IMR-90 (cell line): ENCODE results near the gene PRF1. TPM values are rescaled to one million over a fixed set of nuclear protein-coding genes. Genes with fewer than 3 reads are reported as not detected.

Experiments
- ATAC-seq: fragments of 200-7000 bp; cut with Tn5 transposase; 2 replicates; pipeline ENCODE4 v1.9.1; 2020; ENCODE audit warnings: low read depth, mild to moderate bottlenecking, moderate library complexity
- BruUV-seq: library from RNA; stranded (reverse); fragments of 400-500 nt; replicated peaks from 2 replicates; lab custom pipeline; 2021; lab: Mats Ljungman, UMichigan
- CTCF ChIA-PET: fragments of 300-600 bp; formaldehyde crosslinking; extraction: SDS; loops from one replicate; lab custom pipeline; 2021; ENCODE audit warnings: antibody characterized with exemption; lab: Yijun Ruan, JAX
- POLR2A ChIA-PET: fragments of 300-600 bp; sonication (Branson Sonifier 250); formaldehyde crosslinking; loops from one replicate; lab custom pipeline; 2022; ENCODE audit warnings: antibody characterized with exemption; ENCODE audit not compliant: unreplicated experiment; lab: Charles Lee
- DNase-seq: peaks from one replicate; pipeline ENCODE4 v3.0.0; 2013
- H2AFZ ChIP-seq: replicated peaks from 2 replicates; pipeline ENCODE3; 2013; ENCODE audit warnings: low read length, mild to moderate bottlenecking; ENCODE audit not compliant: poor library complexity
- H2AK5ac ChIP-seq: 2 replicates; pipeline ENCODE4 v1.6.1; 2013; ENCODE audit warnings: low read depth, low read length, inconsistent platforms
- H2AK9ac ChIP-seq: replicated peaks from 2 replicates; pipeline ENCODE3; 2013; ENCODE audit warnings: mild to moderate bottlenecking, low read depth, low read length, moderate library complexity; ENCODE audit not compliant: poor library complexity
- H2BK120ac ChIP-seq: 2 replicates; pipeline ENCODE4 v1.6.1; 2013; ENCODE audit warnings: low read depth, low read length, inconsistent platforms
- H2BK15ac ChIP-seq: 3 replicates; pipeline ENCODE4 v1.6.1; 2013; ENCODE audit warnings: low read depth, low read length, inconsistent platforms
- H2BK20ac ChIP-seq: 2 replicates; pipeline ENCODE4 v1.6.1; 2013; ENCODE audit warnings: low read depth, mild to moderate bottlenecking, inconsistent platforms, low read length, moderate library complexity
- H2BK5ac ChIP-seq: 2 replicates; pipeline ENCODE4 v1.6.1; 2013; ENCODE audit warnings: mild to moderate bottlenecking, low read depth, low read length, inconsistent platforms; ENCODE audit not compliant: poor library complexity, severe bottlenecking
- H3K14ac ChIP-seq: replicated peaks from 2 replicates; pipeline ENCODE4 v1.6.1; 2013; ENCODE audit warnings: low read depth, low read length, inconsistent platforms
- H3K18ac ChIP-seq: 2 replicates; pipeline ENCODE4 v1.6.1; 2013; ENCODE audit warnings: low read depth, low read length, control low read depth
- H3K23ac ChIP-seq: 2 replicates; pipeline ENCODE4 v1.6.1; 2013; ENCODE audit warnings: low read depth, low read length, inconsistent platforms
- H3K27ac ChIP-seq: 2 replicates; pipeline ENCODE4 v1.5.1; 2013; ENCODE audit warnings: mild to moderate bottlenecking, control low read depth, low read length; ENCODE audit not compliant: insufficient read depth
- H3K27me3 ChIP-seq: 2 replicates; pipeline ENCODE4 v1.6.1; 2013; ENCODE audit warnings: low read length; ENCODE audit not compliant: control insufficient read depth, insufficient read depth
- H3K36me3 ChIP-seq: 2 replicates; pipeline ENCODE4 v1.6.1; 2013; ENCODE audit warnings: low read length, mixed read lengths; ENCODE audit not compliant: control insufficient read depth, insufficient read depth
- H3K4ac ChIP-seq: 2 replicates; pipeline ENCODE4 v1.6.1; 2013; ENCODE audit warnings: low read depth, low read length, inconsistent platforms
- H3K4me1 ChIP-seq: 2 replicates; pipeline ENCODE4 v1.6.1; 2013; ENCODE audit warnings: low read length, mixed read lengths; ENCODE audit not compliant: control insufficient read depth, insufficient read depth
- H3K4me2 ChIP-seq: 2 replicates; pipeline ENCODE4 v1.6.1; 2013; ENCODE audit warnings: low read depth, mild to moderate bottlenecking, control low read depth, low read length, moderate library complexity
- H3K4me3 ChIP-seq: 2 replicates; pipeline ENCODE4 v1.5.1; 2013; ENCODE audit warnings: low read depth, mild to moderate bottlenecking, control low read depth, low read length, moderate library complexity; ENCODE audit not compliant: insufficient read depth
- H3K56ac ChIP-seq: 2 replicates; pipeline ENCODE4 v1.6.1; 2013; ENCODE audit warnings: low read length, inconsistent platforms; ENCODE audit not compliant: insufficient read depth; ENCODE audit errors: extremely low read depth
- H3K79me1 ChIP-seq, 2 experiments: 2 replicates each; pipeline ENCODE4 v1.6.1; 2013; ENCODE audit warnings: low read length in 2 of 2, inconsistent platforms in 1 of 2, low read depth in 1 of 2
- H3K9ac ChIP-seq: 2 replicates; pipeline ENCODE4 v1.6.1; 2013; ENCODE audit warnings: low read depth, low read length, control low read depth
- H3K9me1 ChIP-seq: 2 replicates; pipeline ENCODE4 v1.6.1; 2013; ENCODE audit warnings: low read length, inconsistent platforms; ENCODE audit not compliant: insufficient read depth
- H3K9me3 ChIP-seq: 2 replicates; pipeline ENCODE4 v1.6.1; 2013; ENCODE audit warnings: low read length; ENCODE audit not compliant: control insufficient read depth, insufficient read depth
- H4K20me1 ChIP-seq: 2 replicates; pipeline ENCODE4 v1.6.1; 2013; ENCODE audit warnings: low read length, inconsistent platforms; ENCODE audit not compliant: insufficient read depth
- H4K5ac ChIP-seq: 2 replicates; pipeline ENCODE4 v1.6.1; 2013; ENCODE audit warnings: mild to moderate bottlenecking, low read depth, low read length, control low read depth
- H4K8ac ChIP-seq, 2 experiments: 2 replicates each; pipeline ENCODE4 v1.6.1; 2013; ENCODE audit warnings: low read depth in 2 of 2, low read length in 2 of 2, control low read depth in 1 of 2, inconsistent platforms in 1 of 2
- H4K91ac ChIP-seq: 2 replicates; pipeline ENCODE4 v1.6.1; 2013; ENCODE audit warnings: low read depth, low read length, inconsistent platforms; ENCODE audit not compliant: insufficient read depth
- BHLHE40 ChIP-seq: fragments of 150-350 bp; IDR thresholded peaks from 2 replicates; pipeline ENCODE4 v1.6.1; 2016; ENCODE audit warnings: mild to moderate bottlenecking, low read depth, low read length
- ELK1 ChIP-seq: fragments of 150-350 bp; IDR thresholded peaks from 2 replicates; pipeline ENCODE4 v1.6.1; 2016; ENCODE audit warnings: low read depth, mild to moderate bottlenecking, low read length, moderate library complexity, borderline replicate concordance
- FOS ChIP-seq: fragments of 150-350 bp; IDR thresholded peaks from 2 replicates; pipeline ENCODE4 v1.6.1; 2016; ENCODE audit warnings: low read depth, low read length
- MAFK ChIP-seq: IDR thresholded peaks from 2 replicates; pipeline ENCODE4 v1.6.1; 2012; ENCODE audit warnings: low read depth, low read length, improper control_type of control experiment
- MXI1 ChIP-seq: IDR thresholded peaks from 2 replicates; pipeline ENCODE4 v1.6.1; 2012; ENCODE audit warnings: low read depth, mild to moderate bottlenecking, low read length, moderate library complexity, borderline replicate concordance
- RAD21 ChIP-seq: IDR thresholded peaks from 2 replicates; pipeline ENCODE4 v1.6.1; 2012; ENCODE audit warnings: low read length, improper control_type of control experiment
- RCOR1 ChIP-seq: IDR thresholded peaks from 2 replicates; pipeline ENCODE4 v1.6.1; 2012; ENCODE audit warnings: mild to moderate bottlenecking, low read length, improper control_type of control experiment; ENCODE audit not compliant: insufficient replicate concordance
- RFX5 ChIP-seq: IDR thresholded peaks from 2 replicates; pipeline ENCODE4 v1.8.0; 2012; ENCODE audit warnings: low read depth, mild to moderate bottlenecking, low read length, moderate library complexity
- SMC3 ChIP-seq: fragments of 150-350 bp; IDR thresholded peaks from 2 replicates; pipeline ENCODE4 v1.6.1; 2016; ENCODE audit warnings: low read depth, mild to moderate bottlenecking, antibody characterized with exemption, low read length, moderate library complexity
- WGBS, 2 experiments: methylation state at CpG; one replicate each; pipeline versions ENCODE4 v1.1.5 to v1.1.7; 2013; ENCODE audit warnings: missing lambda C conversion rate in 2 of 2; ENCODE audit not compliant: insufficient read length in 1 of 2; ENCODE audit errors: extremely low coverage in 2 of 2; 5-methylcytosine and 5-hydroxymethylcytosine counted together
- dilution Hi-C: fragments of 300-500 bp; cut with HindIII; formaldehyde crosslinking; loops from one replicate; pipeline ENCODE4 v1.14.3; 2018; ENCODE audit warnings: low sequenced_read_pairs; ENCODE audit not compliant: unreplicated experiment
- in situ Hi-C: fragments of 300-500 bp; cut with MboI; formaldehyde crosslinking; loops from 3 replicates; pipeline ENCODE4 v1.14.3; 2019; ENCODE audit warnings: low sequenced_read_pairs, inconsistent platforms, mixed read lengths
- intact Hi-C: fragments of 100-400 bp; cut with micrococcal nuclease; formaldehyde crosslinking; loops from 2 replicates; pipeline ENCODE4 v1.10.0; 2022
- polyA plus RNA-seq, 3 experiments: library from polyadenylated mRNA; depleted of rRNA; stranded (reverse); fragments of >200 nt; gene quantifications; 2 replicates each; pipeline ENCODE4 v1.2.3, GENCODE V29; 2012; ENCODE audit warnings: low replicate concordance in 1 of 3
- total RNA-seq: library from RNA; depleted of rRNA; stranded (reverse); fragments of >200 nt; gene quantifications from 2 replicates; pipeline ENCODE4 v1.2.3, GENCODE V29; 2012
- TF ChIP-seq, protein P1 (sequence below): fragments of 150-350 bp; IDR thresholded peaks from 2 replicates; pipeline ENCODE4 v1.6.1; 2017; ENCODE audit warnings: mild to moderate bottlenecking, antibody characterized with exemption, low read length, low read depth

Gene PRF1
- total and polyA plus RNA-seq, 2 of the 4 experiments (the other 2 are of a cell fraction) = not detected

- Histone ChIP-seq H3K9ac (no peak overlapping the region), H3K9me1 (no peaks in the 10 kb centered on the region), H2AK5ac (no peak overlapping the region), H4K20me1 (no peaks in the 10 kb centered on the region), H3K56ac (no peak overlapping the region), H3K14ac (no peak overlapping the region), H3K18ac (no peak overlapping the region), H3K79me1 (no peaks in the 10 kb centered on the region), H3K4ac (no peak overlapping the region), H4K5ac (no peak overlapping the region), H2BK20ac (no peak overlapping the region), H2BK5ac (no peak overlapping the region), H3K4me3 (no peak overlapping the region), H2BK15ac (no peak overlapping the region), H2BK120ac (no peak overlapping the region), H3K27ac (no peak overlapping the region), H3K4me1 (no peaks in the 10 kb centered on the region), H4K8ac (no peak overlapping the region), H4K91ac (no peak overlapping the region), H3K4me2 (no peak overlapping the region), H2AK9ac (no peak overlapping the region), H3K23ac (no peak overlapping the region), H2AFZ (peak overlapping the region; percentile 51), H3K9me3 (no peaks in the 10 kb centered on the region), H3K36me3 (no peaks in the 10 kb centered on the region), H3K27me3 (peaks cover 20% of the 10 kb centered on the region)
- CTCF ChIA-PET = no interaction called here
- 60% methylated on average over 1 of the region's 4 CpGs; no CpG with 5 or more reads in 1 of the 2 experiments for WGBS, 2 experiments
- TF ChIP-seq, protein P1, sequence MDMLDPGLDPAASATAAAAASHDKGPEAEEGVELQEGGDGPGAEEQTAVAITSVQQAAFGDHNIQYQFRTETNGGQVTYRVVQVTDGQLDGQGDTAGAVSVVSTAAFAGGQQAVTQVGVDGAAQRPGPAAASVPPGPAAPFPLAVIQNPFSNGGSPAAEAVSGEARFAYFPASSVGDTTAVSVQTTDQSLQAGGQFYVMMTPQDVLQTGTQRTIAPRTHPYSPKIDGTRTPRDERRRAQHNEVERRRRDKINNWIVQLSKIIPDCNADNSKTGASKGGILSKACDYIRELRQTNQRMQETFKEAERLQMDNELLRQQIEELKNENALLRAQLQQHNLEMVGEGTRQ = no peak
- TF ChIP-seq ELK1 (no peak), RFX5 (no peak), BHLHE40 (no peak), MAFK (no peak), RAD21 (no peak), SMC3 (no peak), FOS (no peak), MXI1 (no peak), RCOR1 (no peak)
- intact Hi-C loops = no loop called here
- ATAC-seq (no peak), DNase-seq (no peak)
- POLR2A ChIA-PET = no interaction called here
- in situ Hi-C loops = no loop called here
- no TSS peak for BruUV-seq
- dilution Hi-C loops = no loop called here
Observed at GRCh38 chr10:70571236-70571635, 31.3 kb downstream of the PRF1 start.
